ENCODE results near the gene NXPH3.

NXPH3 gene

DNA sequence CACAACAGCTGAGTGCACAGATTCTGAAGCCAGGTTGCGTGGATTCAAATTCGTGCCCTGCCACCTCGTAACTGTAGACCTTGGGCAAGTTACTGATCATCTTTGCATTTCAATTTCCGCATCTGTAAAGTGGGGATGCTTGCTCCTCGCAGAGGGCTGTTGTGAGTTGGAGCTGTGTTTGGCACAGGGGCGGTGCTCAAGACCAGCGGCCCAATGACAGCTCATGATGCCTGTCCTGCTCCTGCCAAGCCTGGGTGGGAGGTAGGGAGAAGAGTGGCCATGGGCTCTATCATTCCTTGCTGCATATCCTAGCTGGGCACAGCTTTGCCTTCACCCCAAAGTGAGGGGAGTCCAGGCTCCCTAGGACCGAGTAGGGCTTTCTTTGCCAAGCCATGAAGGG is 12.6 kb downstream of the NXPH3 start:
- Histone ChIP-seq H3K9ac (ENCODE audit: low read depth, low read length, poor library complexity) (no peak overlapping the region), H3K4ac (ENCODE audit: low read length) (no peak overlapping the region), H2BK15ac (ENCODE audit: low read length) (no peak overlapping the region), H4K8ac (ENCODE audit: low read depth, low read length) (no peak overlapping the region), H3K79me1 (ENCODE audit: low read depth, low read length) (no peaks in the 10 kb centered on the region), H3K4me1 (ENCODE audit: control insufficient read depth in 2 of 2, insufficient read depth in 1 of 2, low read depth in 1 of 2, low read length in 2 of 2) (no peaks in the 10 kb centered on the region), H3K4me3 (ENCODE audit: low read length in 2 of 2) (no peak overlapping the region), H2AK5ac (ENCODE audit: low read depth, low read length) (no peak overlapping the region), H3K36me3 (replicated peaks in 1 of 2; ENCODE audit: control insufficient read depth in 2 of 2, insufficient read depth in 2 of 2, low read length in 2 of 2) (no peaks in the 10 kb centered on the region), H4K91ac (ENCODE audit: low read depth, low read length, poor library complexity) (no peak overlapping the region), H3K4me2 (ENCODE audit: insufficient read depth, low read length, poor library complexity, severe bottlenecking) (no peak overlapping the region), H3K23ac (ENCODE audit: low read depth, low read length, poor library complexity) (no peak overlapping the region), H2BK120ac (ENCODE audit: low read depth, low read length) (no peak overlapping the region), H3K27me3 (ENCODE audit: control insufficient read depth in 3 of 3, insufficient read depth in 3 of 3, low read depth in 1 of 3, low read length in 3 of 3) (no peaks in the 10 kb centered on the region), H3K18ac (ENCODE audit: low read length) (no peak overlapping the region), H3K27ac (replicated peaks; ENCODE audit: low read length) (no peak overlapping the region), H2BK12ac (ENCODE audit: low read length) (no peak overlapping the region), H3K14ac (ENCODE audit: low read length) (no peak overlapping the region), H3K9me3 (replicated peaks in 1 of 2; ENCODE audit: control insufficient read depth in 2 of 2, insufficient read depth in 1 of 2, low read depth in 1 of 2, low read length in 2 of 2) (no peaks in the 10 kb centered on the region), H2BK5ac (ENCODE audit: low read length) (no peak overlapping the region), H2AFZ (ENCODE audit: low read length) (no peak overlapping the region)
- no CpG with 5 or more reads among the region's 8 CpGs for WGBS, 2 donors (ENCODE audit: extremely low coverage in 2 of 2, insufficient read length in 2 of 2, insufficient replicate concordance in 1 of 2)
- no peak for DNase-seq (ENCODE audit: low spot score)

DNA sequence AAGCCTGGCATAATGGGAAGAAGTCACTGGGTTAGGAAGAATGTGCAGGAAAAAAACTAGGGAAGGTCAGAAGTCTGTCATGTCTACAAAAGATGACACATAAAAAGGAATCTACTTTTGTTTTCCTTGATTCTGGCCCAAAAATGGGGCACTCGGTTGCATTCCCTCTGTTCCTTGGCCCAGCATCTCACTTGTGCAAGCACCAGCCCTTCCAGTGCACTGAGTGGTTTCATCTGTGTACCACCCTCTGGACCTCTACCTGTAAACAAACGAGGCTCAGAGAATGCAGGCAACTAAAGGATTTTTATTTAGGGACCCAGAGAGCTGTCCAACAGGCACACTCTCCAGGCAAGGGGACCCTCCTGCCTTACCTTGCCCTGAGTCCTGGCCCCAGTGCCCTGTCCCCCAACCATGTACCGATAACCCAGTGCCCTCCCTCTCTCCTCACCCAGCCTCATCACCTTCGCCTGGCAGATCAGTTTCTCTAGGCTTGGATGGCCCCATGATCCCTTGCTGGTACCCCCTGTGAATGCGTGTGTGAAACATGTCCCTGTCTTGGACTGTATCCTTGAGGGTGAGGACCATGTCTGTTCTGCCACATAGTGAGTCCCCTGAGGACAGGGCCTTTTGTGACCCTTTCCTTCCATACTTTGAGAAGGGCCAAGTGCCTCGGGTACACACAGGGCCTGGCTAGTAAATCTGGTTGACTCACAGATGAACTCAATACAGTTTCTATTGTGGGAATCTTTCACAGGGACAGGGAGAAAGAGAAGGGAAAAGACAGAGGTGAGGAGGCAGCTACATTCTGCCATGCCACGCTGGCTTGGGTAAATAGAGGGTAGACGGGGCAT is 13.3 kb downstream of the NXPH3 start:
- Histone ChIP-seq H3K9ac (ENCODE audit: low read depth, low read length, poor library complexity) (no peak overlapping the region), H2AK5ac (ENCODE audit: low read depth, low read length) (no peak overlapping the region), H3K4ac (ENCODE audit: low read length) (no peak overlapping the region), H4K91ac (ENCODE audit: low read depth, low read length, poor library complexity) (no peak overlapping the region), H3K23ac (ENCODE audit: low read depth, low read length, poor library complexity) (no peak overlapping the region), H2BK15ac (ENCODE audit: low read length) (no peak overlapping the region), H3K4me2 (ENCODE audit: insufficient read depth, low read length, poor library complexity, severe bottlenecking) (no peak overlapping the region), H3K9me3 (replicated peaks in 1 of 2; ENCODE audit: control insufficient read depth in 2 of 2, insufficient read depth in 1 of 2, low read depth in 1 of 2, low read length in 2 of 2) (no peaks in the 10 kb centered on the region), H3K79me1 (ENCODE audit: low read depth, low read length) (no peaks in the 10 kb centered on the region), H3K27me3 (ENCODE audit: control insufficient read depth in 3 of 3, insufficient read depth in 3 of 3, low read depth in 1 of 3, low read length in 3 of 3) (no peaks in the 10 kb centered on the region), H3K4me1 (ENCODE audit: control insufficient read depth in 2 of 2, insufficient read depth in 1 of 2, low read depth in 1 of 2, low read length in 2 of 2) (no peaks in the 10 kb centered on the region), H2BK12ac (ENCODE audit: low read length) (no peak overlapping the region), H4K8ac (ENCODE audit: low read depth, low read length) (no peak overlapping the region), H3K27ac (replicated peaks; ENCODE audit: low read length) (no peak overlapping the region), H2BK120ac (ENCODE audit: low read depth, low read length) (no peak overlapping the region), H2BK5ac (ENCODE audit: low read length) (no peak overlapping the region), H2AFZ (ENCODE audit: low read length) (no peak overlapping the region), H3K14ac (ENCODE audit: low read length) (no peak overlapping the region), H3K4me3 (ENCODE audit: low read length in 2 of 2) (no peak overlapping the region), H3K36me3 (replicated peaks in 1 of 2; ENCODE audit: control insufficient read depth in 2 of 2, insufficient read depth in 2 of 2, low read length in 2 of 2) (no peaks in the 10 kb centered on the region), H3K18ac (ENCODE audit: low read length) (no peak overlapping the region)
- WGBS, 2 donors (ENCODE audit: extremely low coverage in 2 of 2, insufficient read length in 2 of 2, insufficient replicate concordance in 1 of 2) = no CpG with 5 or more reads among the region's 8 CpGs
- DNase-seq (ENCODE audit: low spot score) = no peak

DNA sequence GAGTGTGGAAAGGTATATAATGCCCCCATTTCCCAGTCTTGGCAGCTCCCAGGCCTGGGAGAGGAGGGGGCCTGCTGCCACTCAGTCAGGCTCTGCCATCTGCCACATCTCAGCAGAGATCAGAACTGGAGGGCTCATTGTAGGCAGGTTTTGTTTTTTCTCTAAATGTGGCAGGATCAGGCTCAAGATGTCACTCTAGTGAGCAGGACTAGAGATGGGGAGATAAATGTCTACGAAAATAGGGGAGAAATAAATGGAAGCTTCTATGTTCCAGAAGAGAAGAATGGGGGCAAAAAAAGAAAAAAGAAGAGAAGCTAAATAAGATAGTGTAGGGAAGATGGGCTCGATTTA is 13.9 kb downstream of the NXPH3 start:
- Histone ChIP-seq H3K14ac (ENCODE audit: low read length) (no peak overlapping the region), H3K18ac (ENCODE audit: low read length) (no peak overlapping the region), H2AFZ (ENCODE audit: low read length) (no peak overlapping the region), H3K36me3 (replicated peaks in 1 of 2; ENCODE audit: control insufficient read depth in 2 of 2, insufficient read depth in 2 of 2, low read length in 2 of 2) (no peaks in the 10 kb centered on the region), H3K27me3 (ENCODE audit: control insufficient read depth in 3 of 3, insufficient read depth in 3 of 3, low read depth in 1 of 3, low read length in 3 of 3) (no peaks in the 10 kb centered on the region), H2BK120ac (ENCODE audit: low read depth, low read length) (no peak overlapping the region), H2BK15ac (ENCODE audit: low read length) (no peak overlapping the region), H3K27ac (replicated peaks; ENCODE audit: low read length) (no peak overlapping the region), H3K9ac (ENCODE audit: low read depth, low read length, poor library complexity) (no peak overlapping the region), H3K23ac (ENCODE audit: low read depth, low read length, poor library complexity) (no peak overlapping the region), H3K9me3 (replicated peaks in 1 of 2; ENCODE audit: control insufficient read depth in 2 of 2, insufficient read depth in 1 of 2, low read depth in 1 of 2, low read length in 2 of 2) (no peaks in the 10 kb centered on the region), H4K8ac (ENCODE audit: low read depth, low read length) (no peak overlapping the region), H2BK5ac (ENCODE audit: low read length) (no peak overlapping the region), H3K4me1 (ENCODE audit: control insufficient read depth in 2 of 2, insufficient read depth in 1 of 2, low read depth in 1 of 2, low read length in 2 of 2) (no peaks in the 10 kb centered on the region), H3K4me2 (ENCODE audit: insufficient read depth, low read length, poor library complexity, severe bottlenecking) (no peak overlapping the region), H3K4ac (ENCODE audit: low read length) (no peak overlapping the region), H2AK5ac (ENCODE audit: low read depth, low read length) (no peak overlapping the region), H3K4me3 (ENCODE audit: low read length in 2 of 2) (no peak overlapping the region), H2BK12ac (ENCODE audit: low read length) (no peak overlapping the region), H3K79me1 (ENCODE audit: low read depth, low read length) (no peaks in the 10 kb centered on the region), H4K91ac (ENCODE audit: low read depth, low read length, poor library complexity) (no peak overlapping the region)
- no CpG with 5 or more reads among the region's 2 CpGs for WGBS, 2 donors (ENCODE audit: extremely low coverage in 2 of 2, insufficient read length in 2 of 2, insufficient replicate concordance in 1 of 2)
- DNase-seq (ENCODE audit: low spot score) = no peak

DNA sequence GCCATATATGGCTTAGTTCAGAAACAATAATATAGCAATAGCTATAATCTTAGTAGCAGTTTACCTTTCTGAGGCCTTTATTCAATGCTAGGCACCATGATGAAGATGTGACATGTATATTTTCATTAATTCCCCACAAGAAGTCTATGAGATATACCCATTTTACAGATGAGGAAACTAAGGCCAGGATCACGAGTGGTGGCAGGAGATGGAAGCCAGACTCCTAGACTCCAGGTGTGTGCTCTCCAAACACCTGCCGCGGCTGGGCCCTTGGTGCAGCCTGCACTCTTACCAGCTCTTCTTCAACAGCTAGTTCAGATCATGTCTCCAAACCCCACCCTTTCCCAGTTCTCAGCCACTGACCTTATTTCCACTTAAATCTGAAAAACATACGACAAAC is 15.2 kb downstream of the NXPH3 start:
- WGBS, 2 donors (ENCODE audit: extremely low coverage in 2 of 2, insufficient read length in 2 of 2, insufficient replicate concordance in 1 of 2) = no CpG with 5 or more reads among the region's 4 CpGs
- Histone ChIP-seq H2BK5ac (ENCODE audit: low read length) (no peak overlapping the region), H3K23ac (ENCODE audit: low read depth, low read length, poor library complexity) (no peak overlapping the region), H4K8ac (ENCODE audit: low read depth, low read length) (no peak overlapping the region), H3K4me3 (ENCODE audit: low read length in 2 of 2) (no peak overlapping the region), H2AFZ (ENCODE audit: low read length) (no peak overlapping the region), H2BK120ac (ENCODE audit: low read depth, low read length) (no peak overlapping the region), H3K9ac (ENCODE audit: low read depth, low read length, poor library complexity) (no peak overlapping the region), H3K14ac (ENCODE audit: low read length) (no peak overlapping the region), H2BK12ac (ENCODE audit: low read length) (no peak overlapping the region), H3K4me1 (ENCODE audit: control insufficient read depth in 2 of 2, insufficient read depth in 1 of 2, low read depth in 1 of 2, low read length in 2 of 2) (peaks cover 0 to 2% of the 10 kb centered on the region in 2 donors), H3K27me3 (ENCODE audit: control insufficient read depth in 3 of 3, insufficient read depth in 3 of 3, low read depth in 1 of 3, low read length in 3 of 3) (no peaks in the 10 kb centered on the region), H3K4ac (ENCODE audit: low read length) (no peak overlapping the region), H2AK5ac (ENCODE audit: low read depth, low read length) (no peak overlapping the region), H3K79me1 (ENCODE audit: low read depth, low read length) (no peaks in the 10 kb centered on the region), H4K91ac (ENCODE audit: low read depth, low read length, poor library complexity) (no peak overlapping the region), H3K36me3 (replicated peaks in 1 of 2; ENCODE audit: control insufficient read depth in 2 of 2, insufficient read depth in 2 of 2, low read length in 2 of 2) (peaks cover 4 to 6% of the 10 kb centered on the region in 2 donors), H3K18ac (ENCODE audit: low read length) (no peak overlapping the region), H3K9me3 (replicated peaks in 1 of 2; ENCODE audit: control insufficient read depth in 2 of 2, insufficient read depth in 1 of 2, low read depth in 1 of 2, low read length in 2 of 2) (no peaks in the 10 kb centered on the region), H3K27ac (replicated peaks; ENCODE audit: low read length) (no peak overlapping the region), H2BK15ac (ENCODE audit: low read length) (no peak overlapping the region), H3K4me2 (ENCODE audit: insufficient read depth, low read length, poor library complexity, severe bottlenecking) (no peak overlapping the region)
- DNase-seq (ENCODE audit: low spot score) = no peak

Measured in neuronal stem cell (in vitro differentiated cells).